CD4-positive, alpha-beta T cell treated with Interleukin-15 for 1 hour (primary cell): ENCODE measurements around the gene ZNF239.
"Not testable (repeated sequence)": the region's sequence is repeated elsewhere in the genome, so short reads cannot be mapped to it uniquely, and the experiment has no call there.

ENCODE experiments used
- DNase-seq: peaks from one replicate; pipeline ENCODE4 v3.0.0-alpha.2; 2020

The ZNF239 gene

GRCh38 chr10:43576062-43576461, 1.6 kb upstream of the ZNF239 start:
- no peak for DNase-seq

GRCh38 chr10:43574906-43575305, 490 bp upstream of the ZNF239 start:
- no peak for DNase-seq

DNA sequence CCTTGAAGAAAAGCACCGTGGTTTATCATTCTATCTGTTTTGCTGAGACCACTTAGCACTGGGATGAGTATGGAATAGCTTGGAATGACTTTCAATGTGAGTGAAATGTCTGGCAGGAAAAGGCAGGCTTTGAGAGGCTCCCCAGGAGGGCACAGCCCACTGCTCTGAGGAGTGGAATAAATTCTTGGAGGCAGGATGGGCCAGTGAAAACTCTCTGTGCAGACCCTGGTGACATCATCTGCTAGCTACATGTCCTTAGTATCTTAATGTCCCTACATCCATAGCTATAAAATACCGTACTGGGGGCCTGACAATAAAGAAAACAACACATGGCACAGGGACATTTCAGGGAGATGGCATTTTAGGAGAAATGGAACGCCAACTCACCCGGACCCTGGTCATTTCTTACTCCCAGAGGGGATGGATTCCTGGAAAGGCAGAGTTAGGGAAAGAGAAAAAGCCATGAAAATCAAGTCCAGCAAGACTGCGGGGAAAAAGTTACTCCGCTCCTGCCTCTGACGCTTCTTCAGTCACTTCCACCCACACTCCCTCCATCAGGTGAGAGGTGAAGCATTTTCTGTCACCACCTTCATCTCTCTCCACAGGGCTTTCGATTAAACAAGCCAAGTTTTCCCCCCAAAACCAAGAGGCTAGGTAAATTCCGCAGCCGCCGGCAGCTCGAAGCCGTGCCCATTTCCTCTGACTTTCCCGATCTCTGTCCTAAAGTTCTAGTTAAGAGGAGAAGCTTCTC, 991 bp downstream of the ZNF239 start:
- DNase-seq = no peak

GRCh38 chr10:43570971-43571370, 3.4 kb downstream of the ZNF239 start:
- DNase-seq = no peak

- no peak for DNase-seq
These were observed 4.7 kb downstream of the ZNF239 start for GRCh38 chr10:43569681-43570080.

- DNase-seq = no peak
These were observed 17.2 kb downstream of the ZNF239 start for GRCh38 chr10:43557214-43557613.

GRCh38 chr10:43543746-43544145, 30.7 kb downstream of the ZNF239 start:
- DNase-seq = not testable (repeated sequence)

DNA sequence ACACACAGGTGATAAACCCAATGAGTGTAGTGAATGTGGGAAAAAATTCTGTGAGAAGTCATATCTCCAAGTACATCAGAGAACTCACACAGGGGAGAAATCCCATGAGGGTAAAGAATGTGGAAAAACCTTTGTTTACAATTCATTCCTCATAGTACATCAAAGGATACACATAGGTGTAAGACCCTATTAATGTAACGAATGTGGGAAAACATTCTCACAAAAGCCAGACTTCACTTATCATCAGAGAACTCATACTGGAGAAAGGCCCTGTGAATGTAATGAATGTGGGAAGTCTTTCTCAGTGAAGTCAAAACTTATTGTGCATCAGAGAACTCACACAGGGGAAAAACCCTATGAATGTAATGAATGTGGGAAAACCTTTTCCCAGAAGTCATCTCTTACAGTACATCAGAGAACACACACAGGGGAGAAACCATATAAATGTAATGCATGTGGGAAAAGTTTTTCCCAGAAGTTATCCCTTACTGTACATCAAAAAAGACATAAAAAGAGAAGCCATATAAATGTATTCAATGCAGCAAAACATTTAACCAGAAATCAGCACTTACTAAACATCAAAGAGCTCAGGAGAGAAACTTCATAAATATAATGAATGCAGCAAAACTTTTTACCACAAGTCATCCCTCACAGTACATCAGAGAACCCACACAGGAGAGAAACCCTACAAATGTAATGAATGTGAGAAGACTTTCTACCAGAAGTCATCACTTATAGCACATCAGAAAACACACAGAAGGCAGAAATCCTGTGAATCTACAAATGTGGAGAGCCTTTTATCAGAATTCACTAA, 49.8 kb downstream of the ZNF239 start:
- DNase-seq = no peak
